ENCODE results near the gene NAA30. TPM values are rescaled to one million over a fixed set of nuclear protein-coding genes. Genes with fewer than 3 reads are reported as not detected.

NAA30 gene
- total and polyA plus RNA-seq, 5 experiments from 2014 or later: 6.9 to 18.8 (median 12.3) TPM

GRCh38 chr14:57462551-57462950 lies 72.2 kb downstream of the NAA30 start:
- Mint-ChIP-seq H3K27me3 (peaks cover 1 to 21% (median 4%) of the 10 kb centered on the region in 5 donors), H3K4me1 (peaks cover 0 to 5% (median 0%) of the 10 kb centered on the region in 4 donors), H3K9me3 (no peaks in the 10 kb centered on the region), H3K27ac (no peak overlapping the region), H3K36me3 (peaks cover 0 to 3% (median 0%) of the 10 kb centered on the region in 3 donors), H3K4me3 (no peak overlapping the region)
- POLR2A ChIA-PET: no interaction called here
- DNase-seq (no peak), ATAC-seq (no peak)

- POLR2A ChIA-PET: no interaction called here
- H3K36me3 Mint-ChIP-seq: peaks cover 0 to 3% (median 0%) of the 10 kb centered on the region in 3 donors
- ATAC-seq: no peak
- no peaks in the 10 kb centered on the region for H3K9me3 Mint-ChIP-seq
- H3K27ac Mint-ChIP-seq: no peak overlapping the region
- H3K27me3 Mint-ChIP-seq: peaks cover 1 to 21% (median 4%) of the 10 kb centered on the region in 5 donors
- no peak for DNase-seq
- no peak overlapping the region for H3K4me3 Mint-ChIP-seq
- peaks cover 0 to 5% (median 0%) of the 10 kb centered on the region in 4 donors for H3K4me1 Mint-ChIP-seq
Observed at GRCh38 chr14:57464008-57464730, 73.8 kb downstream of the NAA30 start.

Other genes with a start within 250 kb of the NAA30 start
- gene EXOC5, start 121.7 kb upstream of the NAA30 start, total RNA-seq: 10 to 100 TPM; 44.5 to 47.3 TPM
- 10 to 100 TPM; 42.1 to 50.1 (median 45.4) TPM for gene EXOC5, start 121.7 kb upstream of the NAA30 start, polyA plus RNA-seq
- gene AP5M1, start 121.6 kb upstream of the NAA30 start, total RNA-seq: 10 to 100 TPM; 66.1 to 74.5 TPM
- gene AP5M1, start 121.6 kb upstream of the NAA30 start, polyA plus RNA-seq: 10 to 100 TPM; 33.1 to 39.8 (median 36.7) TPM
- gene CCDC198, start 103.3 kb downstream of the NAA30 start, total RNA-seq: not detected
- gene CCDC198, start 103.3 kb downstream of the NAA30 start, polyA plus RNA-seq: not detected

All from naive thymus-derived CD8-positive, alpha-beta T cell (primary cell).